Activated naive CD8-positive, alpha-beta T cell (primary cell): ENCODE measurements around the gene FKBP15.
"Not testable (repeated sequence)": the region's sequence is repeated elsewhere in the genome, so short reads cannot be mapped to it uniquely, and the experiment has no call there.

ENCODE experiments used
- H3K27ac Mint-ChIP-seq: one replicate; pipeline ENCODE4 v1.8.0; 2021; ENCODE audit warnings: mixed read lengths
- H3K27me3 Mint-ChIP-seq: one replicate; pipeline ENCODE4 v1.8.0; 2021; ENCODE audit warnings: mixed read lengths
- H3K36me3 Mint-ChIP-seq: one replicate; pipeline ENCODE4 v1.8.0; 2021; ENCODE audit warnings: mixed read lengths
- H3K4me1 Mint-ChIP-seq: one replicate; pipeline ENCODE4 v1.8.0; 2021; ENCODE audit warnings: low read depth, mixed read lengths
- H3K4me3 Mint-ChIP-seq: one replicate; pipeline ENCODE4 v1.8.0; 2021; ENCODE audit warnings: mild to moderate bottlenecking, mixed read lengths
- H3K9me3 Mint-ChIP-seq: one replicate; pipeline ENCODE4 v1.8.0; 2021; ENCODE audit warnings: low read depth, mixed read lengths

The FKBP15 gene

GRCh38 chr9:113131689-113132151 lies 89.4 kb downstream of the FKBP15 start:
- Mint-ChIP-seq H3K4me1 (no peaks in the 10 kb centered on the region), H3K9me3 (no peaks in the 10 kb centered on the region), H3K27ac (no peak overlapping the region), H3K36me3 (no peaks in the 10 kb centered on the region), H3K27me3 (peaks cover 14% of the 10 kb centered on the region), H3K4me3 (no peak overlapping the region)

DNA sequence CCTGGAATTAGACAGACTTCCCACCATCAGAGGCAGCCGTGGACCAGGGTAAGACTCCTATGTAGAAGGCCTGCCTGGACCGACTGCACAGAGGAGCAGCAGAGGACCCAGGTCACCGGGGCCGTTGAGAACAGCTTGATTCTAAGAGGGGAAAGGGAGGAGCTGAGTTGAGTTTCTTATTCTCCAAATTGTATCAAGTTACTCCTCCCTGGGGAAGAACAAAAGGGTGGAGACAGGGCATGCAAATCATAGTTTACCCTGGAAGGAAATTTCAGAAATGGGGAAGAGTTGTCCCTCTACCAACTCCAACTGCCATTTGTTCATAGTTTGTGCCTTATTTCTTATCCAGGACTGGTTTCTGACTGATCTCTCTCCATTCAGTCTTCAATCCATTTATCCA lies 91.2 kb downstream of the FKBP15 start:
- H3K4me1 Mint-ChIP-seq = no peaks in the 10 kb centered on the region
- no peaks in the 10 kb centered on the region for H3K9me3 Mint-ChIP-seq
- no peaks in the 10 kb centered on the region for H3K36me3 Mint-ChIP-seq
- no peak overlapping the region for H3K27ac Mint-ChIP-seq
- H3K4me3 Mint-ChIP-seq = no peak overlapping the region
- H3K27me3 Mint-ChIP-seq = peaks cover 16% of the 10 kb centered on the region

DNA sequence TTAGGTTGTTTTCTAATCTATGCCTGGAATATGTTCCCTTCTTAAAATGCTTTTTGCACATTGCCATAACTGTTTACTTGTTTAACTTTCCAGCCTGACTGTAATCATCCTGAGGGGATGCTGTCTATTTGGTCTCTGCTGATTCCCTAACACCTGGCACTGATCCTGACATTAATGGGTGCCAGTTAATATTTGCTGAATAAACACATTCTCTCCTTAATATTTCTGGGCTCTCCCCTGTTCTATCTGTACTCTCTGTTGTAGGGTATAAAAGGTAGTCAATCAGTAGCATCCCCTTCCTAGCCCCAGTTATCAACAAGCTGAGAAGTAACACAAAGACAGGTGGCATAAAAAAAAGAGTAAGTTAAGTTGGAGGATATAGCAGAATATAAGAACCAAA lies 91.6 kb downstream of the FKBP15 start:
- Mint-ChIP-seq H3K4me3 (no peak overlapping the region), H3K36me3 (no peaks in the 10 kb centered on the region), H3K27me3 (peaks cover 16% of the 10 kb centered on the region), H3K9me3 (no peaks in the 10 kb centered on the region), H3K4me1 (no peaks in the 10 kb centered on the region), H3K27ac (no peak overlapping the region)

DNA sequence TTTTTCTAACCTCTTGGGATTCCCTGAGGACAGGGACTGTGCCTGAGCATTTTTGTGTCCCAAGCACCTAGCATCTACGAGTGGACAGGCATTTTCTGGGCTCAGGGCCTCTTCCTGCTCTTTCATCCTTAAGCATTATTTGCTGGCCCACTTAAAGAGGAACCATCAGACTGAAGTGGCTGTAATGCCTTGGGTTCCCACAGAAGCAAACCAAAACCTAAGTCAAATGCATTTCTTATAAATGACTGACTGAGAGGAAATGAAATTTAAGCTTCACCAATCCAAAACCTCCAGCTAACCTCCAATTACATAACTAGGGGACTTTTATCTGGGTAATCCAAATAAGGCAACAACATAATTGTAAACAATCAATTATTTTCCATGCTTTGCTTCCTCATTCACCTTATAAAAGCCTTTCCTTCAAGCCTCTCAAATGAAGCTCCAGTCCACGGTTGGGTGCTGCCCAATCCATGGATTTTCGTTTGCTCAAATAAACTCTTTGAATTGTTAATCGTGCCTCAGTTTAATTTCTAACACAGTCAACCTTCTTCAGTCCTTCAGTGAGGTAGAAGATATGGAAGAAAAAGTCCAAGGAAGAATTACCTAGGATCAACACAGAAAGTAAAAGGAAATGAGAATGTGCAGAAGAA lies 95.6 kb downstream of the FKBP15 start:
- Mint-ChIP-seq H3K27ac (no peak overlapping the region), H3K36me3 (no peaks in the 10 kb centered on the region), H3K9me3 (no peaks in the 10 kb centered on the region), H3K4me1 (no peaks in the 10 kb centered on the region), H3K4me3 (no peak overlapping the region), H3K27me3 (peaks cover 16% of the 10 kb centered on the region)

- H3K27ac Mint-ChIP-seq, H3K4me3 Mint-ChIP-seq, H3K27me3 Mint-ChIP-seq, H3K4me1 Mint-ChIP-seq, H3K36me3 Mint-ChIP-seq, H3K9me3 Mint-ChIP-seq: not testable (repeated sequence)
Observed at GRCh38 chr9:113118829-113119228, 102.2 kb downstream of the FKBP15 start.
